B cell (primary cell): ENCODE measurements around the gene FJX1. TPM values are rescaled to one million over a fixed set of nuclear protein-coding genes. Genes with fewer than 3 reads are reported as not detected.

Experiments used
- ATAC-seq: fragments of 200-7000 bp; cut with Tn5 transposase; one replicate; pipeline ENCODE4 v1.10.0; 2021; ENCODE audit warnings: low read depth, mild to moderate bottlenecking, moderate number of reproducible peaks, moderate library complexity
- CTCF ChIA-PET: fragments of 350-600 bp; sonication (Branson Sonifier 250); formaldehyde crosslinking; loops from one replicate; lab custom pipeline; 2021; ENCODE audit warnings: antibody characterized with exemption, inconsistent platforms; lab: Charles Lee
- POLR2A ChIA-PET: fragments of 350-600 bp; sonication (Branson Sonifier 250); formaldehyde crosslinking; loops from one replicate; lab custom pipeline; 2021; ENCODE audit warnings: antibody characterized with exemption; lab: Charles Lee
- DNase-seq: peaks from one replicate; pipeline ENCODE4 v3.0.0; 2013
- H2AFZ ChIP-seq: 2 replicates; pipeline ENCODE4 v1.6.1; 2012; ENCODE audit warnings: mild to moderate bottlenecking, low read depth, low read length; ENCODE audit not compliant: insufficient read depth, poor library complexity, severe bottlenecking
- H3K27ac ChIP-seq, 2 donors: 1 replicate in 1 of 2; 2 replicates in 1 of 2; pipeline ENCODE4 v1.5.1; 2012 to 2013; ENCODE audit warnings: low read length in 2 of 2, mild to moderate bottlenecking in 2 of 2, moderate library complexity in 1 of 2
- H3K27me3 ChIP-seq, 4 experiments: fragments of 200-600 bp in 1 of 4; sonication (generic) in 1 of 4; replicated peaks in 1 of 4; 1 replicate in 2 of 4; 2 replicates in 2 of 4; pipeline versions ENCODE4 v1.6.1 to v1.7.0; 2013 to 2016; ENCODE audit warnings: low read length in 3 of 4, mild to moderate bottlenecking in 2 of 4, mixed read lengths in 1 of 4, moderate library complexity in 1 of 4; ENCODE audit not compliant: insufficient read depth in 4 of 4, control insufficient read depth in 3 of 4; ENCODE audit errors: control extremely low read depth in 1 of 4
- H3K36me3 ChIP-seq, 2 experiments: replicated peaks in 1 of 2; 1 replicate in 1 of 2; 2 replicates in 1 of 2; pipeline versions ENCODE4 v1.6.1 to v1.7.1; 2013; ENCODE audit warnings: low read length in 1 of 2; ENCODE audit not compliant: insufficient read depth in 2 of 2, control insufficient read depth in 1 of 2; ENCODE audit errors: control extremely low read depth in 1 of 2, extremely low read depth in 1 of 2
- H3K4me1 ChIP-seq, 2 donors: fragments of 200-600 bp in 1 of 2; sonication (generic) in 1 of 2; 1 replicate in 1 of 2; 2 replicates in 1 of 2; pipeline versions ENCODE4 v1.5.1 to v1.6.1; 2013 to 2017; ENCODE audit warnings: low read length in 2 of 2; ENCODE audit not compliant: control insufficient read depth in 2 of 2, insufficient read depth in 2 of 2
- H3K4me2 ChIP-seq: replicated peaks from 2 replicates; pipeline ENCODE3; 2012; ENCODE audit warnings: mild to moderate bottlenecking, low read depth, low read length; ENCODE audit not compliant: poor library complexity, severe bottlenecking
- H3K4me3 ChIP-seq, 5 experiments: fragments of 200-600 bp in 1 of 5; sonication (generic) in 1 of 5; 1 replicate in 3 of 5; 2 replicates in 2 of 5; pipeline versions ENCODE4 v1.5.1 to v1.7.0; 2011 to 2016; ENCODE audit warnings: low read length in 4 of 5, mild to moderate bottlenecking in 4 of 5, low read depth in 2 of 5, control low read depth in 1 of 5, moderate library complexity in 1 of 5; ENCODE audit not compliant: insufficient read depth in 1 of 5; ENCODE audit errors: control extremely low read depth in 1 of 5, extremely low read depth in 1 of 5
- H3K79me2 ChIP-seq: fragments of 200-600 bp; sonication (generic); one replicate; pipeline ENCODE4 v1.6.0; 2016; ENCODE audit warnings: low read length; ENCODE audit not compliant: control insufficient read depth, insufficient read depth
- H3K9ac ChIP-seq: fragments of 200-600 bp; sonication (generic); 2 replicates; pipeline ENCODE4 v1.6.1; 2017; ENCODE audit warnings: mild to moderate bottlenecking, low read length, moderate library complexity
- H3K9me3 ChIP-seq, 3 donors: one replicate each; pipeline versions ENCODE4 v1.6.1 to v1.7.1; 2013; ENCODE audit warnings: low read length in 2 of 3; ENCODE audit not compliant: control insufficient read depth in 2 of 3, insufficient read depth in 1 of 3; ENCODE audit errors: control extremely low read depth in 1 of 3
- H4K20me1 ChIP-seq: 2 replicates; pipeline ENCODE4 v1.6.0; 2012; ENCODE audit warnings: mild to moderate bottlenecking, low read length; ENCODE audit not compliant: insufficient read depth, control insufficient read depth, poor library complexity, severe bottlenecking
- H3K27ac Mint-ChIP-seq: one replicate; pipeline ENCODE4 v1.8.0; 2021; ENCODE audit warnings: mixed read lengths
- H3K27me3 Mint-ChIP-seq: one replicate; pipeline ENCODE4 v1.8.0; 2021; ENCODE audit warnings: mixed read lengths
- H3K4me1 Mint-ChIP-seq: one replicate; pipeline ENCODE4 v1.8.0; 2021; ENCODE audit warnings: mixed read lengths
- H3K4me3 Mint-ChIP-seq: one replicate; pipeline ENCODE4 v1.8.0; 2021; ENCODE audit warnings: mixed read lengths
- H3K9me3 Mint-ChIP-seq: one replicate; pipeline ENCODE4 v1.8.0; 2022; ENCODE audit warnings: mixed read lengths; ENCODE audit not compliant: insufficient read depth
- CTCF ChIP-seq: fragments of 200-600 bp; IDR thresholded peaks from one replicate; pipeline ENCODE4 v1.8.0; 2022; ENCODE audit warnings: antibody characterized with exemption, mild to moderate bottlenecking
- EZH2 ChIP-seq: IDR thresholded peaks from 2 replicates; pipeline ENCODE4 v1.6.1; 2012; ENCODE audit warnings: borderline replicate concordance, low read depth, mild to moderate bottlenecking, moderate library complexity, low read length; ENCODE audit not compliant: insufficient read depth, poor library complexity, severe bottlenecking
- WGBS: methylation state at CpG from one replicate; pipeline ENCODE4 v1.1.5; 2013; ENCODE audit warnings: missing lambda C conversion rate; ENCODE audit not compliant: insufficient coverage; 5-methylcytosine and 5-hydroxymethylcytosine counted together
- intact Hi-C: fragments of 100-400 bp; cut with micrococcal nuclease; formaldehyde crosslinking; loops from one replicate; pipeline ENCODE4 v1.10.0; 2022
- polyA plus RNA-seq: library from polyadenylated mRNA; depleted of rRNA; stranded (reverse); fragments of >200 nt; gene quantifications from 2 replicates; pipeline ENCODE4 v1.2.3, GENCODE V29; 2012
- total RNA-seq, 2 donors: library from RNA; stranded (reverse); fragments of 120-200 nt in 1 of 2; gene quantifications; 1 replicate in 1 of 2; 2 replicates in 1 of 2; pipeline versions ENCODE4 v1.2.3 to v1.2.4, GENCODE V29; 2013 to 2022

Gene FJX1
- total and polyA plus RNA-seq, 2 donors (not counting 1 experiment from before 2014, with no cell fraction given): 0.03 TPM; not detected in 1

GRCh38 chr11:35641171-35641897 is 23.1 kb downstream of the FJX1 start:
- Mint-ChIP-seq H3K4me1 (no peaks in the 10 kb centered on the region), H3K9me3 (no peaks in the 10 kb centered on the region), H3K27ac (no peak overlapping the region), H3K4me3 (no peak overlapping the region), H3K27me3 (peaks cover 40% of the 10 kb centered on the region)
- DNase-seq: no peak
- Histone ChIP-seq H3K4me2 (no peak overlapping the region), H3K4me3 (no peak overlapping the region), H4K20me1 (no peaks in the 10 kb centered on the region), H3K9me3 (no peaks in the 10 kb centered on the region), H3K79me2 (no peaks in the 10 kb centered on the region), H3K27ac (no peak overlapping the region), H2AFZ (no peak overlapping the region), H3K4me1 (no peaks in the 10 kb centered on the region), H3K36me3 (no peaks in the 10 kb centered on the region), H3K9ac (no peak overlapping the region), H3K27me3 (peaks cover 0 to 5% (median 2%) of the 10 kb centered on the region in 4 experiments)
- ChIA-PET POLR2A (no interaction called here), CTCF (interaction anchor here (1.0 kb wide), 1 partner anchor 11 kb away, joined by 3 read pairs; no protein-coding TSS in a partner anchor)
- TF ChIP-seq EZH2 (no peak), CTCF (no peak)
- intact Hi-C loops: no loop called here
- 72% methylated on average over 2 of the region's 6 CpGs for WGBS
- no peak for ATAC-seq

- Mint-ChIP-seq H3K27ac (no peak overlapping the region), H3K27me3 (peaks cover 41% of the 10 kb centered on the region), H3K4me3 (no peak overlapping the region), H3K9me3 (no peaks in the 10 kb centered on the region), H3K4me1 (no peaks in the 10 kb centered on the region)
- Histone ChIP-seq H3K27me3 (peaks cover 0 to 8% (median 2%) of the 10 kb centered on the region in 4 experiments), H2AFZ (no peak overlapping the region), H3K4me3 (no peak overlapping the region), H4K20me1 (no peaks in the 10 kb centered on the region), H3K36me3 (no peaks in the 10 kb centered on the region), H3K27ac (no peak overlapping the region), H3K9me3 (no peaks in the 10 kb centered on the region), H3K4me1 (no peaks in the 10 kb centered on the region), H3K9ac (no peak overlapping the region), H3K4me2 (no peak overlapping the region), H3K79me2 (no peaks in the 10 kb centered on the region)
- ChIA-PET CTCF (no interaction called here), POLR2A (no interaction called here)
- intact Hi-C loops: no loop called here
- DNase-seq (no peak), ATAC-seq (no peak)
- WGBS: no CpG with 5 or more reads among the region's 3 CpGs
- no peak for TF ChIP-seq CTCF
- no peak for TF ChIP-seq EZH2
Observed at GRCh38 chr11:35641964-35642363, 23.7 kb downstream of the FJX1 start.
